T-helper 9 cell (primary cell): Measurements from ENCODE around the gene PACSIN3.
A peak's percentile ranks its signal among the peaks of the same experiment; 100 is the strongest.
"Not testable (repeated sequence)": the region's sequence is repeated elsewhere in the genome, so short reads cannot be mapped to it uniquely, and the experiment has no call there.

Experiments
- DNase-seq: peaks from one replicate; pipeline ENCODE4 v3.0.0-alpha.2; 2020
- total RNA-seq, 2 donors: gene quantifications; one replicate each; lab custom pipeline; 2026; lab: John Stamatoyannopoulos, UW

The PACSIN3 gene
- 0 to 0.98 reads per million in 2 donors for total RNA-seq

DNA sequence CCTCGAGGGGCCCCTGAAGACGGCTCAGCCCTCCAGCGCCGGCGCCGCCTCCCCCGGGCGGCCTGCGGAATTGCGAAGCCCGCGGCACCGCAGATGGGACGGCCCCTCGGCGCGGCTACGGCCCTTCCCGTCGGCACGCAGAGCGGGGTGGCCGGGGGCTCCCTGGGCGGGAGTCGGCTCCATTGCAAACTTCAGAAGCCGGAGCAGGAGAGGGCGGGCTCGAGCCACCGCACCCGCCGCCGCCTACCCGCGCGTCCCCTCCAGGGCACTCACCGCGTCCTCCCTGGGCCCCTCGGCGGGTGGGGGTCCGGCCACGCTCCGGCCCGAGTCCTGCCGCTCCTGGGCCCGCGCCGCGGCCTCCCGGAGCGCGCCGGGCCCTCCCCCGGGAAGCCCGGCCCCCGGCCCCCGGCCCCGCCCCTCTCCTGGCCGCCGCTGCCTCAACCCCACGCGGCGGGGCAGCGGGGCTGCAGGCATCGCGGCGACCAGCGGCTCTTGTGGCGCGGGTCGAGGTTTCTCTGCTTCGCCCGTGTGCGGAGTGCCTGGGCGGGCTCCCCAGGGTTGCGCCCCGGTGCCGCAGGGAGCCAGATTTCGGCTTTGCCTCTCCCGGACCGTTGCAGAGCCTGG is at the start of gene PACSIN3:
Gene PACSIN3 (minus strand): TSS at position 359 of the 624 bp plus-strand sequence. CDS start 3,707 bp downstream, outside the sequence.
- DNase-seq: peak; percentile 34

DNA sequence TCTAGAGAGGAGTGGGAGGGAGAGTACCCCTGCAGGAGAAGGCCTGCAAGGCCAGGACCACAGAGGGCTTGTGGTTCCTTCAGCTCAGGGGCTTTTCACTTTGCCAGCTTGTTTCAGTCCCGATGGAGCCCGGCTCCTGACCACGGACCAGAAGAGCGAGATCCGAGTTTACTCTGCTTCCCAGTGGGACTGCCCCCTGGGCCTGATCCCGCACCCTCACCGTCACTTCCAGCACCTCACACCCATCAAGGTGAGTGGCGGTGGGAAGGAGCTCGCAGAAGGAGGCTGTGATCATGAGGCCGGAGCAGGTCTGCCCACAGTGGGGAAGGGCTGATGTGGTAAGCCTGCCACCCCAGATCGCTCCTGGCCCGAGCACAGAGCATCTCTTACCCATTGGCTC is 48.9 kb upstream of the PACSIN3 start:
- DNase-seq: no peak

DNA sequence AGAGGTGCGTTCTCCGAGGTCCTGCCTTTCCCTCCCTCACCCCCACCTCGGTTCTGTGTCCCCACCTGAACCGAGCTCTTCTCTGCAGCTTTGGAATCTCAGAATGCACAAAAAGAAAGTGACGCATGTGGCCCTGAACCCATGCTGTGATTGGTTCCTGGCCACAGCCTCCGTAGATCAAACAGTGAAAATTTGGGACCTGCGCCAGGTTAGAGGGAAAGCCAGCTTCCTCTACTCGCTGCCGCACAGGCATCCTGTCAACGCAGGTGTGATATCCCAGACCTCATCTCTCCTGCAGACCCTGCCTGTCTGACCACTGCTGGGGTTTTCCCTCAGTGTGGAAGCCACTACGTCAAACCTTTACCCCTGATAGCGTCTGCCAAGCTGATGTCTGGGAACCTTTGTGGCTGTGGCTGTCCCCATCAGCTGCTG is 48.5 kb upstream of the PACSIN3 start:
- peak; percentile 54 for DNase-seq

DNA sequence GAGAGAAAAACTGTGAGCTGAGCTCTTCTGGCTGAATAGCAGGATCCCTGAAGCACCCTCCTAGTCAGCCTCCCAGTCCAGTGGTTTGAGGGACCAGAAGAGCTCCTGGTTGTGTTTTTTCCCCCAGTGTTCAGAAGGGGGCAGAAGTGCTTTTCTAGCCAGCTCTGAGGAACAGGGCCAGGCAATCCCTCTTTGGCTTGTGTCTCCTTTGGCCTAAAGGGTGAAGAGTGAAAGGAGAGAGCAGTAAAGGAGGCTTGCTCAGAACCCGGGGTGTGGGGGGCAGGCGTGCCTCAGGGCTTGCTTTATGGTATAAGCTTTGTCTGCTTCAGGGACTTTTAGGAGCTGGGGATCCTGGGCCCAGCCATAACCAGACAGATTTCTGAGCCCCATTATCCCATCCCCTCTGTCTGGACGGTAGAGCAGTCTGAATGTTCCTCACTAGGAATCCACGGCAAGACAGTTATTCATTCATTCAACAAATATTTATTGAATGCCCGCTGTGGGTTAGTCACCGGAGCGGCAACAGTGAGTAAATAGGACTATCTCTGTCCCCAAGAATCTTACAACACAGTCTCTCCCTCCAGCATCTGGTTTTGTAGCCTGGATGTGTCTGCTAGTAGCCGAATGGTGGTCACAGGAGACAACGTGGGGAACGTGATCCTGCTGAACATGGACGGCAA is 47.9 kb upstream of the PACSIN3 start:
- DNase-seq: no peak

DNA sequence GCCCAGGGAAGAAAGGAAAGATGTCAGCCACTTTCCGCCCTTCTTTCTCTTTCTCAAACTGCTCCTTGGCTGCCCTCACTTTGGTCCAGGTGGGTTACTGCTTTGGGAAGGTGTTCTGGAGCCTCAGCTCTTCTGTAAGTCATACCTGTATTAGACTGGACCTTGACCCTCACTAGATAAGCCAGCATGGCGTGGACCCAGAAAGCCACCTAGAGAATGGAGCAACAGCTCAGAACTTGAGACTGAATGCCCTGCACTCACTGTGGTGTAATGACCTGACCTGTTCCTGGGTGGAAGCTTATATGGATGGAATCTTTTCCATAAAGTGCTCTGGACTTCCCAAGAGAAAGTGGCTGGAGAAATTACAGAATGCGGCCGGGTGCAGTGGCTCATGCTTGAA is 46.8 kb upstream of the PACSIN3 start:
- DNase-seq: no peak

DNA sequence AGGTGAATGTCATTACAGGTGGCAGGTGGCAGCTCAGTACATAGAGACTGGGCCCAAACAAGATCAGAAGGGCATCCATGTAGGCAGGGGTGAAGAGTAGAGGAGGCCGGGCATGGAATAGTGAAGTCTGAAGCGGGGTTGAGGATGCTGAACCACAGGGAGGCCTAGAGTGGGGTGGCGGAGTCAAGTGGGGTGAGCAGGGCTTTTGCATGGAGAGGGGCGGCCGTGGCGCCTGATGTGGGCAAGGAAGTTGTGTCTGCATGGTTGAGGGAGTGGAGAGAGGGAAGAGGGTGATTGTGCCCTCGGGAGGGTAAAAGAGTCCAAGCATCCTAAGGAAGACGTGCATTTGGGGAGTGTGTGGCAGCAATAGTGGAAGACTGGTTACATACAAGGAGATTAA is 42.9 kb upstream of the PACSIN3 start:
- no peak for DNase-seq

DNA sequence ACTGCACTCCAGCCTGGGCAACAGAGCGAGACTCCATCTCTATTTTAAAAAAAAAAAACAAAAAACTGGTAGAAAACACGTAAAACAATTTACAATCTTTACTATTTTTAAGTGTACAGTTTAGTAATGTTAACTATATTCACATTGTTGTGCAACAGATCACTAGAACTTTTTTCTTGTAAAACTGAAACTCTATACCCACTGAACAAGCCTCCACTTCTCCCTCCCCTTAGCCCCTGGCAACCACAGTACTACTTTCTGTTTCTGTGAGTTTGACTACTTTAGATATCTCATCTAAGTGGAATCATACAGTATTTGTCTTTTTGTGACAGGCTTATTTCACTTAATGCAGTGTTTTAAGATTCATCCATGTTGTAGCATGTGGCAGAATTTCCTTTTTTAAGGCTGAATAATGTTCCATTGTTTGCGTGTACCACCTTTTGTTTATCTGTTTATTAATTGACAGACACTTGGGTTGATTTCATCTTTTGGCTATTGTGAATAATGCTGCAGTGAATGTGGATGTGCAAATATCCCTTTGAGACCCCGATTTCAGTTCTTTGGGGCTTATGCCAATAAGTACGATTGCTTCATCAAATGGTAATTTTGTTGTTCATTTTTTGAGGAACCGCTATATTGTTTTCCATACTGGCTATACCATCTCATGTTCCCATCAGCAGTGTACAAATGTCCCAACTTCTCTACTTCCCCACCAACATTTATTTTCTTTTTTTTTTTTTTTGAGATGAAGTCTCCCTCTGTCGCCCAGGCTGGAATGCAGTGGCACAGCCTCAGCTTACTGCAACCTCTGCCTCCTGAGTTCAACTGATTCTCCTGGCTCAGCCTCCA is 39.5 kb upstream of the PACSIN3 start:
- no peak for DNase-seq

DNA sequence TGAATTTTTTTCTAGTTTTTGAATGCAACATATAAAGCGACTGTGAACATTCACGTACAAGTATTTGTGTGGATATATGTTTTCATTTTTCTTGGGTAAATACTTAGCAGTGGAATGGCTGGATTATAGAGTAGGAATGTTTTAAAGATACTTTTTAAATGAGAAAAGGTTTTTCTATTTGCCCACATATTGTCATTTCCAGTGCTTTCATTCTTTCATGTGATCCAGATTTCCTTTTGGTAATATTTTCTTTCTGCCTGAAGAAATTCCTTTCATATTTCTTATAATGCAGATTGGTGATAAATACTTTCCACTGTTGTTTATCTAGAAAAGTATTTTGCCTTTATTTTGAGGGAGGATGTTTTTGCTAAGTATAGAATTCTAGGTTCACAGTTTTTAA is 36.5 kb upstream of the PACSIN3 start:
- DNase-seq: no peak

DNA sequence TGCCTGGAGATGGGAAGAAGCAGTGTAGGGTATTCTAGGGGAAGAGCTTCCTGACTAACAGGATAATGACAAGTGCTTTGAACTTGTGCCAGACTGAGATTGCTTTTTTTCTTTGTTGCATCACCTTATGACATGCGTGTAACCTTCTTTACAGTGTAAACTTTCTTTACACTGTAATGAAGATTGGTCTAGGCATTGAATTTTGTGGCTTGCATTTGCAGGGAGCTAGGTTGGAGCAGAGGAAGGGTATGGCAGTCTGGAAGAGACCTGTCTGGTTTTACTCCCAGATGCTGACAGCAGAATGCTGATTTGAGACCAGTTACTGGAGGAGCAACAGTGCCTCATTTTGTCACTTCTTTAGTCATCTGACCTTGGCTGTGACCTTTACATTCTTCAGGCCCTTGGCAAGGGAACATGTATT is 34.2 kb upstream of the PACSIN3 start:
- DNase-seq: no peak

DNA sequence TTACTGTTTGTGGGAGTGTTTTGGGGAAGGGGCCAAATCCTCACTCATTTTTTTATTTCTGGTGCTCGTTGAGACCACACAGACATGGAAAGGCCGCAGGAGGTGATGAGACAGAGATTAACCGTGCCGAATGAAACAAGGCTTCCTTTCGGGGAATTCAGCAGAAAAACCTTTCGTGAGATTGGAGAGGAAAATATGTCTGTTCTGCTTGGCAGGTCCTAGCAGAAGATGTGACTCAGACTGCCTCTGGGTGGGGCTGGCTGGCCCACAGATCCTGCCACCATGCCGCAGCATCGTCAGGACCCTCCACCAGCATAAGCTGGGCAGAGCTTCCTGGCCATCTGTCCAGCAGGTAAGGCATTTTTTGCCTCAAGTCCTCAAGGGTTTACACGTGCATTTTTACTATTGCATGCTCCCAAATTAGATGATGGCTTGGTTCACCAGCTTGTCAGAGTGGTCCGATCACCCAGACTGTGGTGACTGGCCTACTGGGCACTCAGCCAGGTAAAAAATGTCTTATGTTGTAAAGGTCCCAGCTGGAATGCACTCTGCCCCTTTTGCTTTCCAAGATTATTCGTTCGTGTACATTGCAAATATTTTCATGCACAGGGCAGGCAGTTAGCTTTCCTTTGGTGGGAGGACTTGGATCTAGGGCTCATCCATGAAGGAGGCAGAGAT is 30.0 kb upstream of the PACSIN3 start:
- peak; percentile 15 for DNase-seq

DNA sequence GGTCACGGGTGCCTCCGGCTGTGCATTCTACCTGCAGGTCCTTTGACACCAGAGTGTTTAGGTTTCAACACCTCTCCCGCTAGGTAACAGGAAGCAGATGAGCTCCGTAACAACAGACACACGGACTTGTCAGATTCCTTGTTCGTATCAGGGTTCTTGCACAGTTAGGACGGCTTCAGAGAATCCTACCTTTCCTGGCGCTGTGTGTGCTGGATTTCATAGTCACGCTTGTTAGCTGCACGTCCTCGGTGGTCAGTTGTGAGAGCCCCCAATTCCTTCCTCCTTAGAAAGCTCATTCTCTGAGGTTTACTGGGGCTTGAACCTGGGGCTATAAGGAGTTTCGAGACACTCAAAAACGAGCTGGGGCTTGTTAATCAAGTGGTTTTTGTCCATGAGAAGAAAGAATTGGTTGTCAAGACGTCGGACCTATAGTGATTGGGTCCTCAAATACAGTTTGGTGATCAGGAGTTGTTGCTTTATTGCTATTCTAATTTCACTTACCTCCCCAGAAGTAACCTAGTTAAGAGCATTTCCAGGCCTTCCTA is 29.2 kb upstream of the PACSIN3 start:
- DNase-seq: no peak

DNA sequence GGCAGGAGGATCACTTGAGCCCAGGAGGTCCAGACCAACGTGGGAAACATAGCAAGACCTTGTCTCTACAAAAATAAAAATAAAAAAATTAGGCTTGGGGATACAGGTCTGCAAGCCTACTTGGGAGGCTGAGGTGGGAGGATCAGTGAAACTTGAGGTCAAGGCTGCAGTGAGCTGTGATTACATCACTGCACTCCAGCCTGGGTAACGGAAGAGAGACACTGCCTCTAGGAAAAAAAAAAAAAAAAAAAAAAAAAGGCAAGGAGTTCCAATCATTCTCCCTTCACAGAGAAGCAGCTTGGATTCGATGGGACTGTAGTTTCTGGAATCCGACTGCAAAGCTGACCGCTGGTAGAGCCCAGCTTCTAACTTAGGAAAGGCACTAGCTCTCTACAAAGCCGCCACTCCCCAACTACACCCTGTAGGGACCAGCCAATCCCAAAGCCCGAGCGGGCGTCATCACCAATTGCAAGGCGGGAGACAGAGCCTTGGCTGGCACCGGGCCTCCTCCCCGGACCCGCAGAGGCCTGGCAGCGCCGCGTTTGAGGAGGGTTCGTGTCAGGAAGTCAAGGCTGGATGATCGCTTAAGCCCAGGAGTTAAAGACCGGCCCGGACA is 27.8 kb upstream of the PACSIN3 start:
- peak; percentile 69 for DNase-seq

DNA sequence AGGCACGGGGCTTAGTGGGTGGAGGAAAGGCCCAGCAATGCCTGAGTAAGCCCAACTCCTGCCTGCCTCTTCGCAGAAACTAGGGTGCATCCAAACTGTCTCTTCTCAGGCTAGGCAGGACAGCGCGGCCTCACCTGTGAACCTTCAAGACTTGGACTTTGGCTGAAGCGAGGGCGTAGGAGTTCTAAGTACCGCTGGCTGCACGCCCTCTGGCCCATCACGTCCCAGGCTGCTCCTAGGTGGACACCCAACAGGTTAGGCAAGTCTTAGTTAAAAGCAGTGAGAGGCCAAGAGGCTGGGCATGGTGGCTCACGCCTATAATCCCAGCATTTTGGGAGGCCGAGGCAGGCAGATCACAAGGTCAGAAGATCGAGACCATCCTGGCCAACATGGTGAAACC is 26.7 kb upstream of the PACSIN3 start:
- no peak for DNase-seq

DNA sequence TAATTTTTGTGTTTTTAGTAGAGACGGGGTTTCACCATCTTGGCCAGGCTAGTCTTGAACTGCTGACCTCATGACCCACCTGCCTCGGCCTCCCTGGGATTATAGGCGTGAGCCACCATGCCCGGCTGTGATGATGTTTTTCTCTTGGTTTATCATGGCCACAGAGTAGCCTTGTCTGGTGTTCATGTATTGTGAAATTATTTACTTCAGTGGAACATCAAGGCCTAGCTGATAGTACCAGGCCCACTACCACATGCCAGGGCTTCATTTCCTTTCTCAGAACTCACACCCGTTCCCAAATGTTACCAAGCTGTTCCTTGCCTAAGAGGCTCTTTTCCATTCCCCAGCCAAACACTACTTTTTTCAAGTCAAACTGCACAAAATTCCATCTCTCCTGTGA is 22.4 kb upstream of the PACSIN3 start:
- no peak for DNase-seq

DNA sequence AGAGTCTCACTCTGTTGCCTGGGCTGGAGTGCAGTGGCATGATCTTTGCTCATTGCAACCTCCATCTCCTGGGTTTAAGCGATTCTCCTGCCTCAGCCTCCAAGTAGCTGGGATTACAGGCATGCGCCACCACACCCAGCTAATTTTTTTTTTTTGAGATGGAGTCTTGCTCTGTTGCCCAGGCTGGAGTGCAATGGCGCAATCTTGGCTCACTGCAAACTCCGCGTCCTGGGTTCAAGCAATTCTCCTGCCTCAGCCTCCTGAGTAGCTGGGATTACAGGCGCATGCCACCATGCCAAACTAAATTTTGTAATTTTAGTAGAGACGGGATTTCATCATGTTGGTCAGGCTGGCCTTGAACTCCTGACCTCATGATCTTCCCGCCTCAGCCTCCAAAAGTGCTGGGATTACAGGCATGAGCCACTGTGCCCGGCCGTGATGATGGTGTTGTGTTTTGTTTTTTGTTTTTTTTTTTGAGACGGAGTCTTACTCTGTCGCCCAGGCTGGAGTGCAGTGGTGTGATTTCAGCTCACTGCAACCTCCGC is 21.8 kb upstream of the PACSIN3 start:
- DNase-seq: not testable (repeated sequence)

DNA sequence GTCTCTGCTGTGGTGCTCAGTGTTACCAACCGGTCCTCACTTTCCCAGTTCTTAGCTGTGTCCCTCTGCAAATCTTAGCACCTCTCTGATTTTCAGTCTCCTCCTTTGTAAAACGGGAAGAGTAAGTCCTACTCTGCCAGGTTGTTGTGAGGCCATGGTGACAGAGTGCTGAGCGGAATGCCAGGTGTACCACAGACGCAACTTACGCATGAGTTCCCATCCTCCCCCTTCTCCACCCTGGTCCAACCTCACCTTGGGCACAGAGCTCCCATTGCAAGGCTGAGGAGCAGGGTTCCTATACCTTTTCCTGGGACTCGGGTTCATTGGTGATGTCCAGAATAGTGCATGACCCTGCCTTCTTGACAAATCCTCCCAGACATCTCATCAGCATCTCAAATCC is 21.2 kb upstream of the PACSIN3 start:
- DNase-seq: no peak

DNA sequence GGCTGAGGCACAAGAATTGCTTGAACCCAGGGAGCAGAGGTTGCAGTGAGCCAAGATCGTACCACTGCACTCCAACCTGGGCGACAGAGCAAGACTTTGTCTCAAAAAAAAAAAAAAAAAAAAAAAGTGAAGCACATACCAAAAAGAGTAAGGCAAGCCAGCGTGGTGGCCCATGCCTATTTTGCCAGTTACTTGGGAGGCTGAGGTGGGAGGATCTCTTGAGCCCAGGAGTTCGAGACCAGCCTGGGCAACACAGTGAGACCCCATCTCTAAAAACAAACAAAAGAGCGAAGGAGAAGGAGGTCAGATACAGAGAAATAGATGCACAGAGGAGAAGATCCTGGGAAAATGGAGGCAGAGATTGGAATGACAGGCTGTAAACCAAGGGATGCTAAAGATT is 20.3 kb upstream of the PACSIN3 start:
- DNase-seq: not testable (repeated sequence)

DNA sequence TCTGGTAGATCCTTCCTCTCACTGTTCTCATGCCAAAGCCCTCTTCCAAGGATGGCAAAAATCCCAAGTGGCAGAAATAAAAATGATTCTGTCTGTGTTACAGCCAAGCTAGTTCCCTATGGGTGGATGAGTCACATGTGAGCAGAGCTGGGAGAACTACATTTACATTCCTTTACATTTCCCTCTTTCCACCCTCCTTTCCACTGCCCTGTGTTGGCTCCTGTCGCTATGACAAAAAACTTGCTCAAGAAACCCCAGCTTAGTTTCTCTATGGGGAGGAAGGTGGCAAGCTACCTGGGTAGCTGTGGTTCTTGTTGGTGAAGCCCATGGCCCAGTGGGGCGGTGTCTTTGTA is 18.4 kb upstream of the PACSIN3 start:
- DNase-seq: no peak

DNA sequence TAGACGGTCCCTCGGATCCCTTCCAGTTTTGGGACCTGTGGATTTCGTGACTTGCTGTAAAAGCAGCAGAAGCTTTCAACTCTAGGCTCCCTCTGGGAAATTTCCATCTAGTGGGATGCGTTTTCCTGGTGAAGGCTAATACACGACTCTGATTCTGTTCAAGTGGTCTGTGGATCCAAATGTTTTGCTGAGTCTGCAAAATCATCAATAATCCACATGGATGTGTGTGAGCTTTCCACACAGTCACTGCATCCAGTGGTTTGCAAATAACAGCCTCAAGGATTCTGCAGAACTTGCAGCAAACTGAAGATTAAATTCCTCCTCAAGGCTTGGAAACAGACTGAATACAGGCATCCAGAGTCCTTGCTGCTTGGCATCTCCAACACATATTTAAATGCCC is 16.3 kb upstream of the PACSIN3 start:
- no peak for DNase-seq

DNA sequence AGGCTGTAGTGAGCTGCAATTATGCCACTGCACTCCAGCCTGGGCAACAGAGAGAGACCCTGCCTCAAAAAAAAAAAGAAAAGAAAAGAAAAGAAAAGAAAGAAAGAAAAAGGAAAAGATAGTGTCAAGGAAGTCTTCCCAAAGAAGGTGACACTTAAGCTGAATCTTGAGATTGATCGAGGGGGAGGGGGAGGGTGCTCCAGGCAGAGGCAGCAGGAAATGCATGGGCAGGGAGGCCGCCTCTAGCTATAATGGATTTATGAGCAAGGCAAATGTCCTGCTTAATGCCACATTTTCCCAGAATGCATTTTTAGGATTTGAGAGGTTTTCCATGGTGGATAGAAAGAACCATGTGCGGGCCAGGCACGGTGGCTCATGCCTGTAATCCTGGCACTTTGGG is 14.8 kb upstream of the PACSIN3 start:
- no peak for DNase-seq

DNA sequence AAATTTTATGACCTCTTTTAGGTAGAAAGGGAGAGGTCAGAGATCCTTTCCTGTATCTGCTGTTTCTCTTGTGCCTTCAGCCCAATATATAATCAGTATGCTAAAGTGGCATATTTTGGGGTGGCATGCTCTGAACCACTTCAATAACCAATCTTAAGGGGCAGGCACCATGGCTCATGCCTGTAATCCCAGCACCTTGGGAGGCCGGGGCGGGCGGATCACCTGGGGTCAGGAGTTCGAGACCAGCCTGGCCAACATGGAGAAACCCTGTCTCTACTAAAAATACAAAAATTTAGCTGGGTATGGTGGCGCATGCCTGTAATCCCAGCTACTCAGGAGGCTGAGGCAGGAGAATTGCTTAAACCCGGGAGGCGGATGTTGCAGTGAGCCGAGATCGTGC is 11.9 kb upstream of the PACSIN3 start:
- DNase-seq: not testable (repeated sequence)

DNA sequence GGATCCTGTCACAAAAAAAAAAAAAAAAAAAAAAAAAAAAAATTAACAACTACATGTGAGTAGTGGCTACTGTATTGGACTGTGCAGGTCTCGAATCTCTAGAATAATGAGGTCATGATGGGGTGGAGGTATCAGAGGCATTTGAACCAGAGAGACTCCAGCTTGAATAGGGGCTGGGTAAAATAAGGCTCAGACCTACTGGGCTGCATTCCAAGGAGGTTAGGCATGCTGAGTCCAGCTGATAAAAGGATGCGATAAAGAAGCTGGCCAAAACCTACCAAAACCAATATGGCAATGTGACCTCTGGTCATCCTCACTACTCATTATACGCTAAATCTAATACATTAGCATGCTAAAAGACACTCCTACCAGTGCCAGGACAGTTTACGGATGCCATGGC is 5.9 kb upstream of the PACSIN3 start:
- no peak for DNase-seq
